GM15510 (cell line): ENCODE results near the gene ARHGAP21.

ENCODE experiments used
- POLR2A ChIP-seq: IDR thresholded peaks from 3 replicates; pipeline ENCODE4 v1.6.1; 2011; ENCODE audit warnings: borderline replicate concordance; ENCODE audit not compliant: insufficient read length; ENCODE audit errors: extremely low read depth

The ARHGAP21 gene

GRCh38 chr10:24723788-24724380, at the start of gene ARHGAP21:
ARHGAP21 (minus strand) TSS chr10:24723887; CDS start chr10:24721899, 1,988 bp downstream.
- TF ChIP-seq POLR2A = peak; percentile 37

- TF ChIP-seq POLR2A = no peak
Measured at GRCh38 chr10:24771943-24772694, 48.4 kb upstream of the ARHGAP21 start.

GRCh38 chr10:24762966-24763623, 39.4 kb upstream of the ARHGAP21 start:
- TF ChIP-seq POLR2A = no peak

- TF ChIP-seq POLR2A = no peak
Measured at GRCh38 chr10:24762161-24762924, 38.7 kb upstream of the ARHGAP21 start.

GRCh38 chr10:24759672-24760071, 36.0 kb upstream of the ARHGAP21 start:
- TF ChIP-seq POLR2A = no peak

- no peak for TF ChIP-seq POLR2A
Measured at GRCh38 chr10:24756283-24756682, 32.6 kb upstream of the ARHGAP21 start.

GRCh38 chr10:24751716-24752115, 28.0 kb upstream of the ARHGAP21 start:
- TF ChIP-seq POLR2A = no peak

GRCh38 chr10:24750695-24751094, 27.0 kb upstream of the ARHGAP21 start:
- no peak for TF ChIP-seq POLR2A

- TF ChIP-seq POLR2A = no peak
Measured at GRCh38 chr10:24748214-24748613, 24.5 kb upstream of the ARHGAP21 start.

- no peak for TF ChIP-seq POLR2A
Measured at GRCh38 chr10:24744946-24745345, 21.3 kb upstream of the ARHGAP21 start.

GRCh38 chr10:24740714-24741113, 17.0 kb upstream of the ARHGAP21 start:
- no peak for TF ChIP-seq POLR2A

GRCh38 chr10:24737001-24737400, 13.3 kb upstream of the ARHGAP21 start:
- TF ChIP-seq POLR2A = no peak

GRCh38 chr10:24731942-24732341, 8.3 kb upstream of the ARHGAP21 start:
- no peak for TF ChIP-seq POLR2A

GRCh38 chr10:24730811-24731210, 7.1 kb upstream of the ARHGAP21 start:
- no peak for TF ChIP-seq POLR2A

GRCh38 chr10:24727786-24728185, 4.1 kb upstream of the ARHGAP21 start:
- no peak for TF ChIP-seq POLR2A
